GM21619 (cell line): ENCODE data around the gene RNFT2.

Experiments
- ATAC-seq: cut with Tn5 transposase; IDR thresholded peaks from one replicate; pipeline ENCODE4 v1.9.1; 2021; ENCODE audit not compliant: unreplicated experiment

RNFT2 gene

GRCh38 chr12:116897476-116897875 lies 159.4 kb downstream of the RNFT2 start:
- no peak for ATAC-seq

DNA sequence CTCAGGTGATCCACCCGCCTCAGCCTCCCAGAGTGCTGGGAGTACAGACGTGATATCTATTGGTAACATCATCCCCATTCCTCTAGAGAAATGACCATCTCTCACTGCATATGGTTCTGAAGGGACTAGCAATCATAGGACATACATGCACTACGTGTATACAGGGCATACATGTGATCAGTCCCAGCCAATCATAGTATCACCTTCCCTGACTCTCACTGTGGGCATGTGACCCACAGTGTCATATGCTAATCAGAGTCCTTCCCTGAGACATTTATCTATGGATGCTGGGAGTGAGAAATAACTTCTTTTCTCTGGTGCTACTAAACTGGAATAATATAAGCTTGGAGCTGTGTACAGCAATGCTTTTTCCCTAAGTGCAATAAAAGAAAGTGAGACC lies 160.6 kb downstream of the RNFT2 start:
- ATAC-seq: no peak

DNA sequence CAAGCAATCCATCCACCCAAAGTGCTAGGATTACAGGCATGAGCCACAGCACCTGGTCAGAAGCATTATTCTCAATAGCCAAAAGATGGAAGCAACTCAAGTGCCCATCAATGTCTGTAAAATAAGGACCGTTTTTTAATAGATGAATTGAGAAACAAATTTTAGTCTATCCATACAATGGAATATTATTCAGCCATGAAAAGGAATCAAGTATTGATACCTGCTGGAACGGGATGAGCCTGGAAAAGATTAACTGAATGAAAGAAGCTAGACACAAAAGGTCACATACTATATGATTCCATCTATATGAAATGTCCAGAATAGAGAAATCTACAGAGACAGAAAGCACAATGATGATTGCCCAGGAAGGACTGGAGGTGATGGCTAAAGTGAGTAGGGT lies 163.5 kb downstream of the RNFT2 start:
- no peak for ATAC-seq
